HEK293 (cell line): ENCODE data around the gene TMEM205.
A peak's percentile ranks its signal among the peaks of the same experiment; 100 is the strongest.
"Not testable (repeated sequence)": the region's sequence is repeated elsewhere in the genome, so short reads cannot be mapped to it uniquely, and the experiment has no call there.

Experiments used
- CTCF ChIA-PET: fragments of 350-600 bp; formaldehyde crosslinking; extraction: SDS; loops from one replicate; lab custom pipeline; 2021; ENCODE audit warnings: antibody characterized with exemption; lab: Yijun Ruan, JAX
- POLR2A ChIA-PET: fragments of 300-600 bp; formaldehyde crosslinking; extraction: SDS; loops from one replicate; lab custom pipeline; 2020; ENCODE audit warnings: antibody characterized with exemption, inconsistent platforms; lab: Yijun Ruan, JAX
- H3K27ac ChIP-seq: fragments of 200-500 bp; sonication (Bioruptor generic); 2 replicates; pipeline ENCODE4 v1.5.1; 2014; ENCODE audit warnings: low read depth, low read length, control low read depth, inconsistent platforms; ENCODE audit errors: extremely low read depth
- H3K36me3 ChIP-seq, 2 experiments: fragments of 200-500 bp in 1 of 2; sonication (Bioruptor generic) in 1 of 2; 1 replicate in 1 of 2; 2 replicates in 1 of 2; pipeline ENCODE4 v1.5.1; 2014 to 2017; ENCODE audit warnings: inconsistent platforms in 2 of 2, low read length in 2 of 2; ENCODE audit not compliant: control insufficient read depth in 2 of 2, insufficient read depth in 1 of 2
- H3K4me1 ChIP-seq: fragments of 200-500 bp; sonication (Bioruptor generic); 2 replicates; pipeline ENCODE4 v1.5.1; 2014; ENCODE audit warnings: mild to moderate bottlenecking, low read length, inconsistent platforms; ENCODE audit not compliant: control insufficient read depth, insufficient read depth
- H3K4me3 ChIP-seq: 2 replicates; pipeline ENCODE4 v1.5.1; 2011; ENCODE audit warnings: low read depth, mild to moderate bottlenecking, control low read depth, low read length, moderate library complexity
- H3K9me3 ChIP-seq: fragments of 200-500 bp; sonication (Bioruptor generic); 2 replicates; pipeline ENCODE4 v1.5.1; 2014; ENCODE audit warnings: low read depth, low read length, inconsistent platforms; ENCODE audit not compliant: control insufficient read depth, insufficient read depth
- SETDB1 ChIP-seq: IDR thresholded peaks from one replicate; pipeline ENCODE4 v1.6.1; 2017; ENCODE audit warnings: mild to moderate bottlenecking, low read length, moderate library complexity, mixed read lengths; ENCODE audit not compliant: insufficient read length
- YY2 ChIP-seq: fragments of 450-650 bp; formaldehyde crosslinking; IDR thresholded peaks from 2 replicates; pipeline ENCODE4 v1.5.1; 2016; ENCODE audit warnings: missing biosample characterization, missing genetic modification characterization
- ZBTB49 ChIP-seq: fragments of 450-650 bp; formaldehyde crosslinking; IDR thresholded peaks from 2 replicates; pipeline ENCODE4 v1.5.1; 2016; ENCODE audit warnings: missing biosample characterization, missing genetic modification characterization, low read depth
- ZNF10 ChIP-seq: fragments of 450-650 bp; formaldehyde crosslinking; IDR thresholded peaks from 2 replicates; pipeline ENCODE4 v1.5.1; 2017; ENCODE audit warnings: missing biosample characterization, missing genetic modification characterization
- ZNF121 ChIP-seq: fragments of 450-650 bp; formaldehyde crosslinking; IDR thresholded peaks from 2 replicates; pipeline ENCODE4 v1.5.1; 2016; ENCODE audit warnings: missing biosample characterization, missing genetic modification characterization
- ZNF174 ChIP-seq: fragments of 450-650 bp; formaldehyde crosslinking; IDR thresholded peaks from 2 replicates; pipeline ENCODE4 v1.5.0; 2017; ENCODE audit warnings: missing biosample characterization, mild to moderate bottlenecking, missing genetic modification characterization
- ZNF221 ChIP-seq: fragments of 450-650 bp; formaldehyde crosslinking; IDR thresholded peaks from 2 replicates; pipeline ENCODE4 v1.5.1; 2017; ENCODE audit warnings: missing biosample characterization, missing genetic modification characterization, borderline replicate concordance
- ZNF248 ChIP-seq: fragments of 450-650 bp; formaldehyde crosslinking; IDR thresholded peaks from 2 replicates; pipeline ENCODE4 v1.5.1; 2017; ENCODE audit warnings: missing biosample characterization, missing genetic modification characterization
- ZNF266 ChIP-seq: fragments of 450-650 bp; formaldehyde crosslinking; IDR thresholded peaks from 2 replicates; pipeline ENCODE4 v1.5.1; 2016; ENCODE audit warnings: missing biosample characterization, missing genetic modification characterization, low read depth
- ZNF561 ChIP-seq: fragments of 450-650 bp; IDR thresholded peaks from 2 replicates; pipeline ENCODE4 v1.5.1; 2018; ENCODE audit warnings: missing biosample characterization, missing genetic modification characterization, borderline replicate concordance
- ZNF664 ChIP-seq: fragments of 450-650 bp; formaldehyde crosslinking; IDR thresholded peaks from 2 replicates; pipeline ENCODE4 v1.5.1; 2016; ENCODE audit warnings: missing biosample characterization, missing genetic modification characterization
- ZNF677 ChIP-seq: fragments of 450-650 bp; IDR thresholded peaks from 2 replicates; pipeline ENCODE4 v1.5.0; 2018; ENCODE audit warnings: missing biosample characterization, mild to moderate bottlenecking, missing genetic modification characterization, moderate library complexity
- ZNF707 ChIP-seq: fragments of 450-650 bp; formaldehyde crosslinking; IDR thresholded peaks from 2 replicates; pipeline ENCODE4 v1.5.1; 2016; ENCODE audit warnings: missing biosample characterization, missing genetic modification characterization
- ZSCAN23 ChIP-seq: fragments of 450-650 bp; formaldehyde crosslinking; IDR thresholded peaks from 2 replicates; pipeline ENCODE4 v1.5.1; 2016; ENCODE audit warnings: missing biosample characterization, missing genetic modification characterization
- ZSCAN5A ChIP-seq: fragments of 450-650 bp; formaldehyde crosslinking; IDR thresholded peaks from 2 replicates; pipeline ENCODE4 v1.5.1; 2016; ENCODE audit warnings: missing biosample characterization, missing genetic modification characterization
- TF ChIP-seq, protein P1 (sequence below): fragments of 450-650 bp; formaldehyde crosslinking; IDR thresholded peaks from 2 replicates; pipeline ENCODE4 v1.5.1; 2017; ENCODE audit warnings: missing biosample characterization, missing genetic modification characterization

The TMEM205 gene

GRCh38 chr19:11320278-11320995 is 25.6 kb downstream of the TMEM205 start:
- TF ChIP-seq ZNF121 (tag by site-specific recombination), result peak; percentile 93
- POLR2A ChIA-PET, result interaction anchor here (0.7 to 1.3 kb wide), 2 partner anchors 54 to 63 kb away, joined by 4 to 6 read pairs; partner anchors contain the start of gene SWSAP1
- H3K27ac ChIP-seq, CTCF ChIA-PET, H3K36me3 ChIP-seq, H3K9me3 ChIP-seq, H3K4me3 ChIP-seq: not testable (repeated sequence)
- H3K4me1 ChIP-seq, result peaks cover 20% of the 10 kb centered on the region

DNA sequence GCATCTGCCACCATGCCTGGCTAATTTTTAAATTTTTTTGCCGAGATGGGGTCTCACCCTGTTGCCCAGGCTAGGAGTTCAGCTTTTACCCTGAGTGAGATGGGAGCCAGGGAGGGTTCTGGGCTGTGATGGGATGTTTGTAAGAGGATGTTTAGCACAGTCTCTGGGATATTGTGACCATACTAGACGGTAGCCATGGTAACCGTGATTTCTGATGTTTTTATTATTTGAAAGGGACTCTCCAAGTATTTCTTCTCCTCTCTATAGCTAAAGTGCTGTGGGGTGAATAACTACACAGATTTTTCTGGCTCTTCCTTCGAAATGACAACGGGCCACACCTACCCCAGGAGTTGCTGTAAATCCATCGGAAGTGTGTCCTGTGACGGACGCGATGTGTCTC is 39.7 kb downstream of the TMEM205 start:
- ChIA-PET CTCF (interaction anchor here (0.5 to 2.8 kb wide), 4 partner anchors 16 to 1826 kb away, joined by 3 to 8 read pairs (median 3); no protein-coding TSS in a partner anchor), POLR2A (interaction anchor here (0.5 to 0.6 kb wide), 2 partner anchors 27 to 77 kb away, joined by 3 read pairs; no protein-coding TSS in a partner anchor)
- TF ChIP-seq ZNF121 (tag by site-specific recombination) (0 out of 2 replicates have a peak, but pooled peaks have one; percentile 8), ZNF677 (no peak)
- Histone ChIP-seq H3K4me1 (no peaks in the 10 kb centered on the region), H3K4me3 (no peak overlapping the region), H3K9me3 (no peaks in the 10 kb centered on the region), H3K36me3 (no peaks in the 10 kb centered on the region), H3K27ac (no peak overlapping the region)

DNA sequence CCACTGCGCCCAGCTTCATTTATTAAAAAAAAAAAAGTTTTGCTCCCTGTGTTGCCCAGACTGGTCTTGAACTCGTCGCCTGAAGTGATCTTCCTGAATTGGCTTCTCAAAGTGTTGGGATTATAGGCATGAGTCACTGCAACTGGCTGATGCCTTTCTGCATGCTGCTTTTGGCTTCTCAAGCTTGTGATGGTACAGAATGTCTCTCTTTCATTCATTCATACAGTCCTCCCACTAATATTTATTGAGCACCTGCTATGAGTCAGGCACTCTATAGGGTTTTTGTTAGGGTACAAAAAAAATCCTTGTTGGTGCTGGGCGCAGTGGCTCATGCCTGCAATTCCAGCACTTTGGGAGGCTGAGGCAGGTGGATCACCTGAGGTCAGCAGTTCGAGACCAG is 41.1 kb downstream of the TMEM205 start:
- Histone ChIP-seq H3K36me3 (no peaks in the 10 kb centered on the region), H3K9me3 (no peaks in the 10 kb centered on the region), H3K4me1 (no peaks in the 10 kb centered on the region), H3K4me3 (no peak overlapping the region), H3K27ac (no peak overlapping the region)
- TF ChIP-seq ZNF561 (tag by site-specific recombination) (no peak), ZNF221 (no peak), ZNF664 (tag by site-specific recombination) (peak; percentile 71), ZNF248 (tag by site-specific recombination) (no peak), YY2 (tag by site-specific recombination) (no peak), ZSCAN23 (no peak)
- ChIA-PET CTCF (interaction anchor here (1.0 to 2.8 kb wide), 2 partner anchors 11 to 17 kb away, joined by 4 to 8 read pairs; no protein-coding TSS in a partner anchor), POLR2A (no interaction called here)

DNA sequence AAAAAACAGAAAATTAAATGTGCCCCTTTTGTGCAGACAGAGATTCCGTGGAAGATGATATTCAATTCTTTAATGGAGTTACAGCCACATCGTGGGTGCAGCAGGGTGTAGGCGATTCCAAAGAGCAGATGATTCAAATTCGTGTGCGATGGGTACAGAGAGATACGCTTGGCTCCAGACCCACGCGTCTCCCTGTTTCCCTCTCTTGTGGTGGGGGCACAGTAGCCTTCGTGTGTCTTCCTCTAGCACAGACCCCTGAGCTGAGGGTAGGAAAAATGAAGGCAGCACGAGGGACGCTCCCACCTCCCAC is 45.3 kb downstream of the TMEM205 start:
- Histone ChIP-seq H3K27ac (no peak overlapping the region), H3K36me3 (no peaks in the 10 kb centered on the region), H3K4me1 (no peaks in the 10 kb centered on the region), H3K4me3 (no peak overlapping the region), H3K9me3 (no peaks in the 10 kb centered on the region)
- ChIA-PET CTCF (interaction anchor here (0.7 kb wide), 1 partner anchor 1660 kb away, joined by 4 read pairs; no protein-coding TSS in a partner anchor), POLR2A (no interaction called here)
- TF ChIP-seq ZSCAN5A (no peak), ZNF707 (tag by site-specific recombination) (no peak), ZNF266 (tag by site-specific recombination) (no peak), SETDB1 (no peak), ZBTB49 (tag by site-specific recombination) (no peak), ZNF174 (tag by site-specific recombination) (no peak), ZNF248 (tag by site-specific recombination) (no peak), ZNF10 (tag by site-specific recombination) (no peak)
- TF ChIP-seq, protein P1, sequence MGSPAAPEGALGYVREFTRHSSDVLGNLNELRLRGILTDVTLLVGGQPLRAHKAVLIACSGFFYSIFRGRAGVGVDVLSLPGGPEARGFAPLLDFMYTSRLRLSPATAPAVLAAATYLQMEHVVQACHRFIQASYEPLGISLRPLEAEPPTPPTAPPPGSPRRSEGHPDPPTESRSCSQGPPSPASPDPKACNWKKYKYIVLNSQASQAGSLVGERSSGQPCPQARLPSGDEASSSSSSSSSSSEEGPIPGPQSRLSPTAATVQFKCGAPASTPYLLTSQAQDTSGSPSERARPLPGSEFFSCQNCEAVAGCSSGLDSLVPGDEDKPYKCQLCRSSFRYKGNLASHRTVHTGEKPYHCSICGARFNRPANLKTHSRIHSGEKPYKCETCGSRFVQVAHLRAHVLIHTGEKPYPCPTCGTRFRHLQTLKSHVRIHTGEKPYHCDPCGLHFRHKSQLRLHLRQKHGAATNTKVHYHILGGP (tag by site-specific recombination), result no peak
